Measurements from ENCODE around the gene CCDC66. TPM values are rescaled to one million over a fixed set of nuclear protein-coding genes. Genes with fewer than 3 reads are reported as not detected.

CCDC66 gene
- polyA plus RNA-seq, 1 of the 3 experiments (the other 2 are of a cell fraction), result 4.6 TPM

DNA sequence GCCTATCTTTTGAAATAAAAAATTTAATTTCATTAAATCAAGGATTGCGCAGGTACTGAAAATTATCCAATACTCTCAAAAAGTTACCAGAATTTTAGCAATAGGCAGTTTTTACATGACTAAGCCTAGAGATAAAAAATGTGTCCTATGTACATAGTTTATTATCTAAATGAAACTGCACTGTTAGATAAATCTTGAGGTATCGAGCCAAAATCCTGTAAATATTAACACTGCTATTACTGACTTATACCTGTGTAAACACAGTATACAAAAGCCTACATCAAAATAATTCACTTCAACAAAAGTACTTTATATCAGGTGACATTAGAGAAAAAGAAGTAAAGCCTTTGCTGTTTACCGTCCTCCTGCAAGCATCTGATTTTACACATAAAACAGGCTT, 65.4 kb downstream of the CCDC66 start:
- H3K27me3 ChIP-seq (ENCODE audit: insufficient read depth), result no peaks in the 10 kb centered on the region
- H3K9me2 ChIP-seq, result no peaks in the 10 kb centered on the region
- H3K9me3 ChIP-seq, result no peaks in the 10 kb centered on the region
- H4K20me1 ChIP-seq (ENCODE audit: insufficient read depth), result no peaks in the 10 kb centered on the region
- no peak overlapping the region for H2AFZ ChIP-seq (ENCODE audit: low read depth)
- no peak overlapping the region for H3K9ac ChIP-seq
- CTCF ChIA-PET, result no interaction called here
- POLR2A ChIA-PET, result no interaction called here
- H3K4me3 ChIP-seq (ENCODE audit: low read depth in 2 of 2, low read length in 1 of 2), result no peak overlapping the region
- DNase-seq, result no peak
- H3K4me2 ChIP-seq, result no peak overlapping the region
- 97% methylated on average over 3 of the region's 3 CpGs for WGBS (ENCODE audit: low lambda C conversion rate)
- H3K27ac ChIP-seq (ENCODE audit: low read depth in 2 of 2, low read length in 1 of 2), result no peak overlapping the region
- peaks cover 43% of the 10 kb centered on the region for H3F3A ChIP-seq (replicated peaks; ENCODE audit: insufficient read depth)
- no peaks in the 10 kb centered on the region for H3K4me1 ChIP-seq (ENCODE audit: control insufficient read depth in 1 of 2, insufficient read depth in 2 of 2, low read depth in 1 of 2, low read length in 1 of 2)
- H3K36me3 ChIP-seq (replicated peaks in 1 of 2; ENCODE audit: control insufficient read depth in 1 of 2, insufficient read depth in 2 of 2, low read length in 1 of 2), result peaks cover 80 to 97% of the 10 kb centered on the region in 2 experiments
- TF ChIP-seq SIN3A (IDR thresholded peaks at IDR 0.05; ENCODE audit: borderline replicate concordance, low read depth, low read length), result no peak
- TF ChIP-seq REST (IDR thresholded peaks at IDR 0.05; ENCODE audit: low read depth, low read length), result no peak
- TF ChIP-seq FOXM1 (IDR thresholded peaks at IDR 0.05; ENCODE audit: low read depth), result no peak
- TF ChIP-seq YY1 (IDR thresholded peaks at IDR 0.05; ENCODE audit: low read depth), result no peak
- TF ChIP-seq TCF12 (IDR thresholded peaks at IDR 0.05), result no peak
- TF ChIP-seq MAX (IDR thresholded peaks at IDR 0.05; ENCODE audit: low read depth), result no peak
- no peak for TF ChIP-seq SMC3 (IDR thresholded peaks at IDR 0.05; ENCODE audit: low read depth, low read length)
- TF ChIP-seq CTCF (IDR thresholded peaks at IDR 0.05), result no peak
- TF ChIP-seq MEF2A (IDR thresholded peaks at IDR 0.05; ENCODE audit: borderline replicate concordance, low read depth), result no peak
- TF ChIP-seq NRF1 (IDR thresholded peaks at IDR 0.05; ENCODE audit: low read depth, low read length), result no peak
- TF ChIP-seq IRF3 (IDR thresholded peaks at IDR 0.05; ENCODE audit: low read depth, low read length), result no peak
- TF ChIP-seq EP300 (IDR thresholded peaks at IDR 0.05; ENCODE audit: borderline replicate concordance in 1 of 2, low read depth in 1 of 2, low read length in 1 of 2), result no peak
- no peaks in the 10 kb centered on the region for H3K79me2 ChIP-seq (ENCODE audit: insufficient read depth)

Data from SK-N-SH (cell line).